GM21381 (cell line): Measurements from ENCODE around the gene CBFA2T3.
"Not testable (repeated sequence)": the region's sequence is repeated elsewhere in the genome, so short reads cannot be mapped to it uniquely, and the experiment has no call there.

Experiments
- ATAC-seq: cut with Tn5 transposase; IDR thresholded peaks from one replicate; pipeline ENCODE4 v1.9.1; 2021; ENCODE audit warnings: mild to moderate bottlenecking, moderate library complexity; ENCODE audit not compliant: unreplicated experiment

Gene CBFA2T3

DNA sequence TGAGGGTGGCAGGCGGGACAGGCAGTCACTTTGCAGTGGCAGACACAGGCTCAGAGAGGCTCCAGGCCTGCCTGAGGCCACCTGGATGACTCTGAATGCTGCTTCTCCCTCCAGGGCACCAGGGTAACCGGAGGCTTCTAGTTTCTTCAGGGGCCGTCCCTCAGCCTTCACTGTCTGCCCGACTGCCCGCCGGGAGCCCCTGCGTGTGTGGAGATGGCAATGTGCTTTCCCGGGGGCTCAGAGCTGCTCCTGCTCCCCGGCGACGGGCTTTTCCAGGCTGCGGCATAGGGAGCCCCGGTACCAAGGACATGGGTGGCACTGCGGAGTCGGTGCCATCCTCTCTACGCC, 51.5 kb downstream of the CBFA2T3 start:
- ATAC-seq = no peak

DNA sequence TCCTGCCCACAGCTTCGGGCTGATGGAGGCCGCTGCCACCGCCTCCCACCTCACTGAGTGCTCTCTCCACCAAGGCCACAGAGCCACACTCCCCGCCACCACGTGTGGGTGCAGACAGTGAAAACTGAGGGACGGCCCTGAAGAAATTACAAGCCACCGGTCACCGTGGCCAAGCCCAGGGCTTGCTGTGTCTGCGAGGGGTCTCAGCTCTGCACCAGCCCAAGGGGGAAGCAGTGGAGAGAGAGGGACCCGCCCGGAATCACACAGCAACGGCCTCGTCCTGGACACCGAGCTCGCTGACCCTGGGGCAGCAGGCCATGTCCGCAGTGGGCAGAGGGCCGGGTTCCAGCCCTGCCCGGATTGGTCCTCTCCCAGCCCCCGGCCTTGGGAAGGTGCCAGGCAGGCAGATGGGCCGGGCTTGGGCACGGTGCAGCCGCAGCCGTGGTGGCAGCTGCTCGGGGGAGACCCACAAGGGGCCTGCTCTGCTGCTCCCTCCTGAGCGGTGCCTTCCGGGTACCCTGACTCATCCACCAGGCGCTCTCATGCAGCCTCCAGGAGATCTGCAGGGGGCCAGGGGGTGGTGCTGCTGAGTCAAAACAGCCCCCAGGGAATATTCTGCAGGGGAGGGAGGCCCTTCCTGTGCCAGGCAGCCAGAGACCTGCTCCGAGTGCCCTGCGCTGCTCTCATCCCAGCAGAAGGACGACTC, 52.0 kb downstream of the CBFA2T3 start:
- ATAC-seq = no peak

- ATAC-seq = no peak
Observed at GRCh38 chr16:88923926-88924833, 52.8 kb downstream of the CBFA2T3 start.

DNA sequence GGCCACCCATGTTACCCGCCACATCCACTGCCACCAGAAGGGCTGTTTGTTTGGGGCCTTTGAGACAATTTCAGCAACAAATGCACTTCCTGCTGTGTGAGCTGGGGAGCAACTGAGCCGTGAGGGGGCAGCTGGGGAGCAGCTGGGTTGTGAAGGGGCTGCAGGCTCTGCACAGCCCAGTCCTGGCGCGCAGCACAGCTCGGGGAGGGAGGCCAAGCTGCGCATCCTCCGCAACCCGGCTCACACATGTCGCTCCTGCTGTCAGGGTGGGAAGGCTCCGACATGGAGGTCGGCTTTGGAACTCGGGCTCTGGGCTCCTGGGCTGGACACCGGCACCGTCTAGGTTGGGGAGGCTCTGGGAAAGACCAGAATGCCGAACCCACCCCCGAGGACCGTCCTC, 53.6 kb downstream of the CBFA2T3 start:
- ATAC-seq = no peak

GRCh38 chr16:88922826-88923410, 54.1 kb downstream of the CBFA2T3 start:
- no peak for ATAC-seq

DNA sequence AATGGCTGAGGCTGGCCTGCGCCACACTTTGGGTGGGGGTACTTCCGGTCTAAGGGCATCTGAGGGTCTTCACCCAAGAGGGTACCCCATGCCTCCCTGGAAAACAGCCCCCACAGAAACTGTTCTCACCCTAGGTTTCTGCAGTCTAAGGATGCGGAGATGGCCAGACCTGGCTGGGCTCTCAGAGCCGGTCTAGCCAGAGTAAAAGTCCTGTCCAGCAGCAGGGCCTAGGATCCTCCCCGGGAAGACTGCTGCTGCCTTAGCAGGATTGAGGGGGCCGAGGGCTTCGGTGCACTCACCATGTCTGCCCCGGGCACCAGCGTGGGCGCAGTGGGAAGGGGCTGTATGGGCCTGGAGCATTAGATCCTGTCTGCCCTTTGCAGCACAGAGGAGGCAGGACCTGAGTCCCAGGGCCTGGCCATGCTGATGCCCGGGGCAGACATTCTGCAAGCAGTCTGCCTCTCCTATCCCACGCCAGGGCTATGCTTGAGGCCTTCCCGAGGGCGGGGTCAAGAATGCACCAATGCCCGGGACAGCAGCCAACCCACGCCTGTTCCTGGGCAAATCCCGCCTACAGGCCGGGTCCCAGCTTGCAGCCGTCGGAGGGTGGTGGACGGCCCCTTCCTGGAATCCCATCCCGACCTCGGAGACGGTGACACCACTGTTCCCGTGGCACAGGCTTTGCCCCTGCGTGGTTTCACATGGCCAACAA, 54.7 kb downstream of the CBFA2T3 start:
- ATAC-seq = no peak

DNA sequence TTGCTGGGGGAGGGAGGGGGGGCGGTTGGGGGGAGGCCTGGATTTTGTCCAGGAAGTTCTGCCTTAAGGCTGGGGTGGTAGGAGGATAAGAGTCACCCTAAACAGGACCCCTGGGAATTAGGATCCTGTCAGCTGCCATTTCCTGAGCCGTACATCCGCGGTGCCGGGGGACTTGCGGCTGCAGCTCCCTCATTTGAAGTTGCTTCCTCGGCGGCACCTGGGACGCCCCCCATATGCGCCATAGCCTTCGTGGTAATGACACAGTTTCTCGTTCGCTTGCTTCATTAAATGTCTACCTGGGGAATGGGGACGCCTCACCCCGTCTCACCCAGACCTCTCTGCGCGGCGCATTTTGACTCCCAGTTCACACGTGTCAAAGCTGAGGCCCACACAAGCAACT, 55.4 kb downstream of the CBFA2T3 start:
- ATAC-seq = no peak

- ATAC-seq = no peak
Observed at GRCh38 chr16:88920618-88921590, 56.1 kb downstream of the CBFA2T3 start.

DNA sequence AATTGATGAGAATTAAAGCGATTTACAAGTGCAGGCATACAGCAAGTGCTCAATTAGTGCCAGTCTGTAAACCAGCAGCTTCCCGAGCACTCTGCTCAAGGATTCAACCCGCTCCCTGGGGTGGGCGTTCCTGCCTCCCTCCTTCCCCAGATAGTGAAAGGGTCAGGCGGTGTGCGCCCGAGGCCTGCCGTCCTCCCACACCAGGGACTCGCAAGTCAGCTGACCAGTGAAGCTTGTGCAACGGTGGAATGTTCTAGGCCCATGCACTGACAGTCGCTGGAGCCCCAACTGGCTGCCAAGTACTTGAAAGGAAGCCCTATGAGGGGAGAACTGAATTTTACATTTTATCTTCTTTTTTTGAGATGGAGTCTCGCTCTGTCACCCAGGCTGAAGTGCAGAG, 57.1 kb downstream of the CBFA2T3 start:
- no peak for ATAC-seq

- not testable (repeated sequence) for ATAC-seq
Observed at GRCh38 chr16:88918896-88919295, 58.1 kb downstream of the CBFA2T3 start.

GRCh38 chr16:88917915-88918627, 58.9 kb downstream of the CBFA2T3 start:
- no peak for ATAC-seq

- no peak for ATAC-seq
Observed at GRCh38 chr16:88917146-88917914, 59.7 kb downstream of the CBFA2T3 start.

DNA sequence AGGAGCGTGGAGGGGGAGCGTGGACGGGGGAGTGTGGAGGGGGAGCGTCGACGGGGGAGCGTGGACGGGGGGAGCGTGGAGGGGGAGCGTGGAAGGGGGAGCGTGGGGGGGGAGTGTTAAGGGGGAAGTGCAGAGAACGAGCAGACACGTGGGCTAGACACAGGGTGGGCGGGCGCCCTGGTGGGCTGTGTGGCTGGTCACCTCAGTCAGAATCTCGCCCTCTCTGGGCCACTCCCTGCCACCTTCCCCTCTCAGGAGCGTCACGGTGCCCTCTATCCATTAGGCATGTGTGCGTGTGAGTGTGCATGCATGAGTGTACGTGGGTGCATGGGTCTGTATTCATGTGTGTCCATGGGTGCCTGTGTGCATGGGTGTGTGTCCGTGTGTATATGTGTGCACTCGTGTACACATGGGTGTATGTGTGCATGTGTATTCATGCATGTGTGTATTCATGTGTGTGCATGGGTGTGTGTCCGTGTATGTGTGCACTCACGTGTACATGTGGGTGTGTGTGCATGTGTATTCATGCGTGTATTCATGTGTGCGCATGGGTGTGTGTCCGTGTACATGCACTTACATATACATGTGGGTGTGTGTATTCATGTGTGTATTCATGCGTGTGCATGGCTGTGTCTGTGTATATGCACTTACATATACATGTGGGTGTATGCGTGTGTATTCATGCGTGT, 61.2 kb downstream of the CBFA2T3 start:
- ATAC-seq = no peak

GRCh38 chr16:88914750-88915368, 62.1 kb downstream of the CBFA2T3 start:
- no peak for ATAC-seq

GRCh38 chr16:88913870-88914269, 63.1 kb downstream of the CBFA2T3 start:
- no peak for ATAC-seq

GRCh38 chr16:88913001-88913612, 63.9 kb downstream of the CBFA2T3 start:
- no peak for ATAC-seq

GRCh38 chr16:88912556-88912955, 64.5 kb downstream of the CBFA2T3 start:
- ATAC-seq = no peak
